Esophagus muscularis mucosa (tissue), 4 donors: ENCODE measurements around the gene ARID1B.

Experiments used
- EP300 ChIP-seq: sonication (generic); formaldehyde crosslinking; IDR thresholded peaks from one replicate; pipeline ENCODE4 v1.6.1; 2017; ENCODE audit warnings: antibody characterized with exemption
- POLR2A ChIP-seq: fragments of 450-650 bp; IDR thresholded peaks from one replicate; pipeline ENCODE4 v1.6.1; 2017; ENCODE audit warnings: antibody characterized with exemption, moderate library complexity, mild to moderate bottlenecking, low read depth
- POLR2AphosphoS5 ChIP-seq, 2 donors: sonication (generic); formaldehyde crosslinking; IDR thresholded peaks; one replicate each; pipeline ENCODE4 v1.6.1; 2017; ENCODE audit warnings: antibody characterized with exemption in 2 of 2
- TF ChIP-seq, protein P1 (sequence below), 3 experiments: fragments of 200-600 bp in 2 of 3; fragments of 450-650 bp in 1 of 3; sonication (generic) in 2 of 3; IDR thresholded peaks; one replicate each; pipeline ENCODE4 v1.5.1; 2017 to 2019; ENCODE audit warnings: antibody characterized with exemption in 3 of 3, mild to moderate bottlenecking in 2 of 3, moderate library complexity in 1 of 3

DNA sequence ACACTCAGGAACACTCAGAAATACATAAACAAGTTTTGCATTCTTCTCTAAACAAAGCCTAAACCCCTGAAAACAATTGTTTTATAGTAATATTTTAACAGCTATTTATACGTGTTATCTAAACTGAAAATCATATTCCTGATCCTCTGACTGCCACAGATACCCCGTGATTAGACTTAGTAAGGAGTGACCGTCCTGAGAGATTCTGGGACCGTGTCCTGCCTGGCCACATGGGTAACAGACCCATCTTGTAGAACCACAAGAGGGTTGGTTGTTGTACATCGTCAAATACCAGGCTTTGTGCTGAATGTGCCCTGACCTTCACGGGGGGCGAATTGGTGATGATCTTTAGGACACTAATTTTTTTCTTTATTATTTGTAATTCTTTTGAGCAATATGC, 331.7 kb downstream of the ARID1B start:
- TF ChIP-seq, protein P1, sequence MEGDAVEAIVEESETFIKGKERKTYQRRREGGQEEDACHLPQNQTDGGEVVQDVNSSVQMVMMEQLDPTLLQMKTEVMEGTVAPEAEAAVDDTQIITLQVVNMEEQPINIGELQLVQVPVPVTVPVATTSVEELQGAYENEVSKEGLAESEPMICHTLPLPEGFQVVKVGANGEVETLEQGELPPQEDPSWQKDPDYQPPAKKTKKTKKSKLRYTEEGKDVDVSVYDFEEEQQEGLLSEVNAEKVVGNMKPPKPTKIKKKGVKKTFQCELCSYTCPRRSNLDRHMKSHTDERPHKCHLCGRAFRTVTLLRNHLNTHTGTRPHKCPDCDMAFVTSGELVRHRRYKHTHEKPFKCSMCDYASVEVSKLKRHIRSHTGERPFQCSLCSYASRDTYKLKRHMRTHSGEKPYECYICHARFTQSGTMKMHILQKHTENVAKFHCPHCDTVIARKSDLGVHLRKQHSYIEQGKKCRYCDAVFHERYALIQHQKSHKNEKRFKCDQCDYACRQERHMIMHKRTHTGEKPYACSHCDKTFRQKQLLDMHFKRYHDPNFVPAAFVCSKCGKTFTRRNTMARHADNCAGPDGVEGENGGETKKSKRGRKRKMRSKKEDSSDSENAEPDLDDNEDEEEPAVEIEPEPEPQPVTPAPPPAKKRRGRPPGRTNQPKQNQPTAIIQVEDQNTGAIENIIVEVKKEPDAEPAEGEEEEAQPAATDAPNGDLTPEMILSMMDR (IDR thresholded peaks at IDR 0.05): no peak
- TF ChIP-seq POLR2AphosphoS5 (IDR thresholded peaks at IDR 0.05) (no peak), POLR2A (no peak), EP300 (no peak)
